ENCODE data around the gene SCIN. TPM values are rescaled to one million over a fixed set of nuclear protein-coding genes. Genes with fewer than 3 reads are reported as not detected.
"Not testable (repeated sequence)": the region's sequence is repeated elsewhere in the genome, so short reads cannot be mapped to it uniquely, and the experiment has no call there.

SCIN gene
- polyA plus RNA-seq, 1 donor from 2014 or later: 0.53 TPM

GRCh38 chr7:12691388-12691787, 120.9 kb downstream of the SCIN start:
- H3K79me2 ChIP-seq (replicated peaks; ENCODE audit: insufficient read depth, low read length); H3F3A ChIP-seq (ENCODE audit: insufficient read depth, low read length, poor library complexity, severe bottlenecking); H3K4me3 ChIP-seq (ENCODE audit: low read length); H3K4me2 ChIP-seq (ENCODE audit: low read length); H3K36me3 ChIP-seq (ENCODE audit: insufficient read depth, low read length); H3K27ac ChIP-seq (ENCODE audit: low read length); H3K9me2 ChIP-seq (ENCODE audit: insufficient read depth, low read length); H3K9me3 ChIP-seq (ENCODE audit: low read length); H3K9ac ChIP-seq (ENCODE audit: low read length); H4K20me1 ChIP-seq (ENCODE audit: insufficient read depth); H2AFZ ChIP-seq (ENCODE audit: low read depth, low read length); H3K27me3 ChIP-seq (ENCODE audit: insufficient read depth, low read depth, low read length): not testable (repeated sequence)

DNA sequence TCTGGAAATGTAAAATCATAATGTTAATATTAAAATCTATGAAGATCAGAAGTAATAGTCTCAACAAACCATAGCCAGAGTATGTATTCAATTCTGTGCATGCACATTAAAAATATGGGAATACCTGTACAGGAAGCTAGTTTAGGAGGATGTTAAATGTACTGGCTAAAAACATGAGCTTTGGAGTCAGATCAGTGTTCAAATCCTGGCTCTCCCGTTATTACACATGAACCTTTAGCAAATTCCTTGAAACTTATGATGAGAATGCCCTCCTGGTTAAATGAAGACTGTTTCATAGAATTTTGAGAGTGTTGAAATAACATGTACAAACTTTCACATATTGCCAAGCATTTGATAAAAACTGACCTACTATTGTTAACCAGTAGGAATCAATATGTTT, 121.5 kb downstream of the SCIN start:
- Histone ChIP-seq H4K20me1 (ENCODE audit: insufficient read depth) (no peaks in the 10 kb centered on the region), H3K27me3 (ENCODE audit: insufficient read depth, low read depth, low read length) (no peaks in the 10 kb centered on the region), H3K36me3 (ENCODE audit: insufficient read depth, low read length) (no peaks in the 10 kb centered on the region), H3K4me3 (ENCODE audit: low read length) (no peak overlapping the region), H2AFZ (ENCODE audit: low read depth, low read length) (no peak overlapping the region), H3K9me3 (ENCODE audit: low read length) (no peaks in the 10 kb centered on the region), H3F3A (ENCODE audit: insufficient read depth, low read length, poor library complexity, severe bottlenecking) (no peaks in the 10 kb centered on the region), H3K9ac (ENCODE audit: low read length) (no peak overlapping the region), H3K4me2 (ENCODE audit: low read length) (no peak overlapping the region), H3K9me2 (ENCODE audit: insufficient read depth, low read length) (no peaks in the 10 kb centered on the region), H3K27ac (ENCODE audit: low read length) (no peak overlapping the region), H3K79me2 (replicated peaks; ENCODE audit: insufficient read depth, low read length) (peaks cover 3% of the 10 kb centered on the region)
- TF ChIP-seq SMC3 (conservative IDR thresholded peaks at IDR 0.05; ENCODE audit: poor library complexity) (no peak), EP300 (conservative IDR thresholded peaks at IDR 0.05; ENCODE audit: poor library complexity, severe bottlenecking) (no peak), TAF1 (IDR thresholded peaks at IDR 0.05; ENCODE audit: low read depth) (no peak), POLR2AphosphoS5 (IDR thresholded peaks at IDR 0.05) (no peak), MXI1 (conservative IDR thresholded peaks at IDR 0.05; ENCODE audit: poor library complexity, severe bottlenecking) (no peak), CTCF (IDR thresholded peaks at IDR 0.05; ENCODE audit: poor library complexity, severe bottlenecking) (no peak)
- TF ChIP-seq, protein P1, sequence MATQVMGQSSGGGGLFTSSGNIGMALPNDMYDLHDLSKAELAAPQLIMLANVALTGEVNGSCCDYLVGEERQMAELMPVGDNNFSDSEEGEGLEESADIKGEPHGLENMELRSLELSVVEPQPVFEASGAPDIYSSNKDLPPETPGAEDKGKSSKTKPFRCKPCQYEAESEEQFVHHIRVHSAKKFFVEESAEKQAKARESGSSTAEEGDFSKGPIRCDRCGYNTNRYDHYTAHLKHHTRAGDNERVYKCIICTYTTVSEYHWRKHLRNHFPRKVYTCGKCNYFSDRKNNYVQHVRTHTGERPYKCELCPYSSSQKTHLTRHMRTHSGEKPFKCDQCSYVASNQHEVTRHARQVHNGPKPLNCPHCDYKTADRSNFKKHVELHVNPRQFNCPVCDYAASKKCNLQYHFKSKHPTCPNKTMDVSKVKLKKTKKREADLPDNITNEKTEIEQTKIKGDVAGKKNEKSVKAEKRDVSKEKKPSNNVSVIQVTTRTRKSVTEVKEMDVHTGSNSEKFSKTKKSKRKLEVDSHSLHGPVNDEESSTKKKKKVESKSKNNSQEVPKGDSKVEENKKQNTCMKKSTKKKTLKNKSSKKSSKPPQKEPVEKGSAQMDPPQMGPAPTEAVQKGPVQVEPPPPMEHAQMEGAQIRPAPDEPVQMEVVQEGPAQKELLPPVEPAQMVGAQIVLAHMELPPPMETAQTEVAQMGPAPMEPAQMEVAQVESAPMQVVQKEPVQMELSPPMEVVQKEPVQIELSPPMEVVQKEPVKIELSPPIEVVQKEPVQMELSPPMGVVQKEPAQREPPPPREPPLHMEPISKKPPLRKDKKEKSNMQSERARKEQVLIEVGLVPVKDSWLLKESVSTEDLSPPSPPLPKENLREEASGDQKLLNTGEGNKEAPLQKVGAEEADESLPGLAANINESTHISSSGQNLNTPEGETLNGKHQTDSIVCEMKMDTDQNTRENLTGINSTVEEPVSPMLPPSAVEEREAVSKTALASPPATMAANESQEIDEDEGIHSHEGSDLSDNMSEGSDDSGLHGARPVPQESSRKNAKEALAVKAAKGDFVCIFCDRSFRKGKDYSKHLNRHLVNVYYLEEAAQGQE (IDR thresholded peaks at IDR 0.05; ENCODE audit: borderline replicate concordance): no peak

DNA sequence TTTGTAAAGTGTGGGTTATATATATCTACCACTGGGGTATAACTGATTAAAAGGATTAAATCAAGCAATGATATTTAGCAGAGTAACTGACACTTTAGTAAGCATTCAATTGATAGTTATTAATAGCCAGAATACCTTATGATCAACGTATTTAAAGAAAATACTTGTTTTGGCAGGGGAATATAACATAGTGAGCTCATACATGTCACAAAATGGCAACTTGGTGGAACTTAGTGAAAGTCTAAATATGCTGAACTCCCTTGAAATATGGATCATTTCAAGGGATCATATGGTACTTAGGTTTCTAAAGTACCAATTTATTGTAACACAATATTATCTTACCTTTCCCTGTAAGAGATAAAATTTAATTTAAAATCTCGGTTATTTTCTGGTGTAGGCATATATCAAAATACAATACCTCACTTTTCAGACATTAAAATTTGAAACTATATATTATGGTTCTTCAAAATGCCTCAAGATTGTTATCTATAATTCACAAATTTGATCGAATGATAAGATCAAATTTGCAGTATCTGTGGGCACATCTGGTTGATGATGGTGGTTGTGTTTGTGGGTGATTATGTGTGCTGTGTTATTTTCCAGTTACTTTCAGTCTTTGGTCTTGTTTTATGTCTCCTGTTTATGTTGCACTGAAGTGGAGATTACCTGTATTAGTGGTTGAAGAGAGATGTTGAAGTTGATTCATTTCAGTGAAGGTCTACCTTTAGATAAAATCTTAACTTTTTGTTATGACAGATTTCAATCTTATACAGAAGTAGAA, 122.1 kb downstream of the SCIN start:
- no peaks in the 10 kb centered on the region for H3F3A ChIP-seq (ENCODE audit: insufficient read depth, low read length, poor library complexity, severe bottlenecking)
- no peaks in the 10 kb centered on the region for H3K9me2 ChIP-seq (ENCODE audit: insufficient read depth, low read length)
- H3K4me3 ChIP-seq (ENCODE audit: low read length): no peak overlapping the region
- no peaks in the 10 kb centered on the region for H3K36me3 ChIP-seq (ENCODE audit: insufficient read depth, low read length)
- H3K4me2 ChIP-seq (ENCODE audit: low read length): no peak overlapping the region
- H4K20me1 ChIP-seq (ENCODE audit: insufficient read depth): no peaks in the 10 kb centered on the region
- no peak overlapping the region for H2AFZ ChIP-seq (ENCODE audit: low read depth, low read length)
- no peak for TF ChIP-seq RAD21 (conservative IDR thresholded peaks at IDR 0.05)
- TF ChIP-seq TAF1 (IDR thresholded peaks at IDR 0.05; ENCODE audit: low read depth): no peak
- TF ChIP-seq, protein P1 (IDR thresholded peaks at IDR 0.05; ENCODE audit: borderline replicate concordance): no peak
- TF ChIP-seq POLR2AphosphoS5 (IDR thresholded peaks at IDR 0.05): no peak
- TF ChIP-seq SMC3 (conservative IDR thresholded peaks at IDR 0.05; ENCODE audit: poor library complexity): no peak
- TF ChIP-seq MXI1 (conservative IDR thresholded peaks at IDR 0.05; ENCODE audit: poor library complexity, severe bottlenecking): no peak
- no peak for TF ChIP-seq CTCF (IDR thresholded peaks at IDR 0.05; ENCODE audit: poor library complexity, severe bottlenecking)
- no peak for TF ChIP-seq EZH2 (IDR thresholded peaks at IDR 0.05; ENCODE audit: borderline replicate concordance, insufficient read depth, low read length, poor library complexity, severe bottlenecking)
- TF ChIP-seq EP300 (conservative IDR thresholded peaks at IDR 0.05; ENCODE audit: poor library complexity, severe bottlenecking): no peak
- H3K9me3 ChIP-seq (ENCODE audit: low read length): no peaks in the 10 kb centered on the region
- no peak overlapping the region for H3K9ac ChIP-seq (ENCODE audit: low read length)
- H3K27me3 ChIP-seq (ENCODE audit: insufficient read depth, low read depth, low read length): no peaks in the 10 kb centered on the region
- peaks cover 3% of the 10 kb centered on the region for H3K79me2 ChIP-seq (replicated peaks; ENCODE audit: insufficient read depth, low read length)
- H3K27ac ChIP-seq (ENCODE audit: low read length): no peak overlapping the region

Measured in neural cell (in vitro differentiated cells).